Activated effector memory CD4-positive, alpha-beta T cell treated with Interleukin-2 at 50 U/mL for 16 hours (primary cell): Measurements from ENCODE around the gene MAP3K12.

Source experiments
- DNase-seq: peaks from one replicate; pipeline ENCODE4 v3.0.0-alpha.2; 2020

The MAP3K12 gene

GRCh38 chr12:53508534-53509170 lies 9.4 kb upstream of the MAP3K12 start:
- peak; percentile 70 for DNase-seq

GRCh38 chr12:53507603-53507885 lies 8.3 kb upstream of the MAP3K12 start:
- DNase-seq = no peak

GRCh38 chr12:53506881-53507602 lies 7.8 kb upstream of the MAP3K12 start, which contains the start of gene NPFF:
Gene NPFF (minus strand): TSS chr12:53507484. CDS start chr12:53507474, 10 bp downstream.
- no peak for DNase-seq

- DNase-seq = no peak
Observed at GRCh38 chr12:53506450-53506785, 7.2 kb upstream of the MAP3K12 start.

- DNase-seq = no peak
Observed at GRCh38 chr12:53505555-53506449, 6.5 kb upstream of the MAP3K12 start.

GRCh38 chr12:53505086-53505485 lies 5.8 kb upstream of the MAP3K12 start:
- DNase-seq = no peak

- no peak for DNase-seq
Observed at GRCh38 chr12:53504004-53504920, 5.0 kb upstream of the MAP3K12 start.

- DNase-seq = no peak
Observed at GRCh38 chr12:53502983-53503728, 3.9 kb upstream of the MAP3K12 start.

GRCh38 chr12:53502331-53502730 lies 3.1 kb upstream of the MAP3K12 start:
- DNase-seq = no peak

- no peak for DNase-seq
Observed at GRCh38 chr12:53501615-53502181, 2.4 kb upstream of the MAP3K12 start.

GRCh38 chr12:53500776-53501614 lies 1.7 kb upstream of the MAP3K12 start, which contains the start of gene TARBP2:
Gene TARBP2 (plus strand): TSS chr12:53501283. CDS start chr12:53501409, 126 bp downstream.
- peak; percentile 94 for DNase-seq

GRCh38 chr12:53500142-53500775 lies 1.0 kb upstream of the MAP3K12 start:
- no peak for DNase-seq

GRCh38 chr12:53498235-53498630 lies 1.0 kb downstream of the MAP3K12 start:
- no peak for DNase-seq

- no peak for DNase-seq
Observed at GRCh38 chr12:53497461-53497860, 1.8 kb downstream of the MAP3K12 start.

GRCh38 chr12:53496752-53497032 lies 2.6 kb downstream of the MAP3K12 start:
- DNase-seq = no peak

- DNase-seq = no peak
Observed at GRCh38 chr12:53495903-53496751, 3.1 kb downstream of the MAP3K12 start.

GRCh38 chr12:53493610-53494391 lies 5.5 kb downstream of the MAP3K12 start:
- DNase-seq = no peak

- peak; percentile 77 for DNase-seq
Observed at GRCh38 chr12:53492830-53493609, 6.2 kb downstream of the MAP3K12 start.
